ENCODE data around the gene FJX1.

Gene FJX1, protein sequence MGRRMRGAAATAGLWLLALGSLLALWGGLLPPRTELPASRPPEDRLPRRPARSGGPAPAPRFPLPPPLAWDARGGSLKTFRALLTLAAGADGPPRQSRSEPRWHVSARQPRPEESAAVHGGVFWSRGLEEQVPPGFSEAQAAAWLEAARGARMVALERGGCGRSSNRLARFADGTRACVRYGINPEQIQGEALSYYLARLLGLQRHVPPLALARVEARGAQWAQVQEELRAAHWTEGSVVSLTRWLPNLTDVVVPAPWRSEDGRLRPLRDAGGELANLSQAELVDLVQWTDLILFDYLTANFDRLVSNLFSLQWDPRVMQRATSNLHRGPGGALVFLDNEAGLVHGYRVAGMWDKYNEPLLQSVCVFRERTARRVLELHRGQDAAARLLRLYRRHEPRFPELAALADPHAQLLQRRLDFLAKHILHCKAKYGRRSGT

DNA sequence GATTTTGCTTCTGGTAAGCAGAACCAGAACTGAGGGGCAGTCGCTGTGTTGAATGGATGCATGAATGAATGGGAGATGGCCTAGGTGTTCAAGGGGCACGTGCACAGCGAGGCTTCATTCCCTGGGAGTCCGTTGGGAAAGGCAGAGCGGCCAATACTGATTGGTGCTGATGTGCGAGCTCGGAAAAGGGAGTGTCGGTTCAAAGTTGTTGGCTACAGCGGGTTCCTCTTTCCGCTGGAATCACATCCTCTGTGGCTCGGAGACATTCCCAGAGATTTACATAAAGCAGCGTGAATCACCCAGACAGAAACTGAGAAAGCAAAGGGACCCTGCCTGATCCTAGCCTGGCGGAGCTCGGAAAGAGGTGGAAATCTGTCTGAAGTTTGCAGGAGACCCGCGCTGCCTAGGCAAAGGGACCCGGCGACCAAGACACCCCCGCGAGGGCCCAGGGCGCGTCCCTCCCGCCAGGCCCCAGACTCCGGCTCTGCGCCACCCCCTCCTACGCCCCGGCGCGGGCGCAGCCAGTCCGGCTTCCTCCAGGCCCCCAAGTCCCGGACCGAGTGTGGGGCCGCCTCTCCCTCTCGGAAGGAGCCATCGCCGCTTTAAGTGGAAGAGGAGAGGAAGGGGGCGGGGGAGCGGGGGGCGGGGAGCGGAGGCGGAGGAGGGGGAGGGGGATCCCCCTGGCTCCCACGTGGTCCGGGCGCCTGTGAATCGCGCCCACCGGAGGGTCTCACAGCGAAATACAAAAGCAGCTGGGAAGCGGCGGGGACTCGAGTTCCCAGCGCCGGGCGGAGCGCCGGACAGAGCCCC, at the start of gene FJX1:
FJX1 (plus strand) TSS at position 774 of the 810 bp plus-strand sequence. CDS start 177 bp downstream, outside the sequence.
- no peak for DNase-seq (ENCODE audit: low read depth)

DNA sequence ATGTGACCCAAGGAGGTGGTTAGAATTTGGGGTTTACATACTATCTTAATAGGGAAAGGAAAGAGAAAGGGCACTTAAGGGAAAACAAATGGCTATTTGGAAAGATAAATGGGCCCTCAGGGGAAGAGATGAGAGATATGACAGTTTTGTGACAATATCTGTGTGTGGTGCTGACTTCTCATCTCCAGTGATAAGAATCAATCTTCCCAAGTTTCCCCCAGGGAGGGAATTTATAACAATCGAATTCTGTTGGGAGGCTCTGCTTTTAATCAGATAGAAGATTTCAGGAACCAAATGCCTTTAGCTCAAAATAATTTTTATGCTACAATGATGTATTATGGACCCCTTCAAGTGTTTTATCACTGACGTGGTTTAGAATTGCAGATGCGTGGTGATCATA, 46.6 kb upstream of the FJX1 start:
- no peak for DNase-seq (ENCODE audit: low read depth)

DNA sequence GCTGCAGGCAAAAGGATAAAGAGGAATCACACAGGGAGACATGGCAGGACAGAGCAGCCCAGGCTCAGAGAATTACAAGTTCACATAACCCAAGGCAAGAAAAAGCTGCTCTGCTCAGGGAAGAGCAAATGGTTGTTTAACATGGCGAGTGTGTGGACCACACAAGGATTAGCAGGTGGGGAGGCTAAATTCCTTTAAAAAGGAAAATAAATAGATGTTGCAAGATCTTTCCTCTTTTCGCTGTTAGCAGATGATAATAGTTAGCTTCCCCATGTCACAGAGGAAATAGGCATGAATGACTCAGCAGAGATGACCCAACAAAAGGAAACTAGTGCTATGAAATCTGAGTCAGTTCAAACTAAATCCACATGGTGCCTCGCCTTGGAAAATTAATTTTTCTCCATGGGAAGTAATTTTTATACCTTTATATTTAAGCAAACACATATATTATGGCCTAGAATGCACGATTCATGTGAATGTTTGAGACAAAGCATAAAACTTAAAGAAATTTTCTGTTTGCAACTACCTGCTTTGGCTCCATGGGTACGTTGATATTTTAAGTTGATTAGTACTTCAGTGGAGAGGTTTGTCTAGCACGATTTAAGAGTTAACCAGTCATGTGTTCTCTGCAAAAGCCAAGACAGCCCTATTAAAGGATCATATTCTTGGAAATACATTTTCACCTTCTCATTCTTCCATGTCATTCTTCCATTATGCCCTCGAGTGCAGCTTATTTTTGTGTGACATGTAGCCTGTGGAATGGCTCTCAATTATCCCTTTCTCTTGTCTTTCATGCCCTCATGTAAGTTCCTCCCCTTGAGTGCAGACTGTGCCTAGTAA, 38.5 kb upstream of the FJX1 start:
- DNase-seq (ENCODE audit: low read depth), result no peak

DNA sequence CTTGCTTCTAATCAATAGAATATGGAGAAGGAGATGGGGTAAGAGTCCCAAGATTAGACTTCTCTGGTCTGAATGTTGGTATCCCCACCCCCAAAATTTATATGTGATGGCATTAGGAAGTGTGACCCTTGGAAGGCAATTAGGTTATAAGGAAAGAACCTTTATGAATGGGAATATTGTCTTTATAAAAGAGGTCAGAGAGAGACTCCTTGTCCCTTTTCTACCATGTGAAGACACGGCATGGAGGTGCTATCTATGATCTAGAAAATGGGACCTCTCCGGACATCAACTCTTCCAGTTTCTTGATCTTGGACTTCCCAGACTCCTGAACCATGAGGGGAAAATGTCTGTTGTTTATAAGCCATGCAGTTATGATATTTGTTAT, 37.9 kb upstream of the FJX1 start:
- no peak for DNase-seq (ENCODE audit: low read depth)

DNA sequence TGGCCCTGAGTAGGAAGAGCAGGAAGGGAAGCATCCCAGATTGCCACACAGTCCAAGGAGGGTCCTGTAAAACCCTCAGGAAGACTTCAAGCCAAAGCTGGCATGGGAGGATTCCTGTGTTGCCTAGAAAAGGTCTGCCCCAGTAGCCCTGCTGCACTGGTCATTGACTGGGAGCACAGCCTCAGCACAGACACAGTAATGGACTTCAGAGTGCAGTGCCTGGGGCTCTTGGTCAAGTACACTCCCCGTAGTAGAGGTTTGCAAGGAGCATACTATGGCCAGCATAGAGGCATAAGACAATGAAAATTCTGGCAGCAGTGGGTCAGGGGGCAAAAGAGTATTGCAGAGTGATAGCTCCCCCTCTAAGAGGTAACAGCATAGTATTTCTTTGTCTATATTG, 36.2 kb upstream of the FJX1 start:
- DNase-seq (ENCODE audit: low read depth), result no peak

DNA sequence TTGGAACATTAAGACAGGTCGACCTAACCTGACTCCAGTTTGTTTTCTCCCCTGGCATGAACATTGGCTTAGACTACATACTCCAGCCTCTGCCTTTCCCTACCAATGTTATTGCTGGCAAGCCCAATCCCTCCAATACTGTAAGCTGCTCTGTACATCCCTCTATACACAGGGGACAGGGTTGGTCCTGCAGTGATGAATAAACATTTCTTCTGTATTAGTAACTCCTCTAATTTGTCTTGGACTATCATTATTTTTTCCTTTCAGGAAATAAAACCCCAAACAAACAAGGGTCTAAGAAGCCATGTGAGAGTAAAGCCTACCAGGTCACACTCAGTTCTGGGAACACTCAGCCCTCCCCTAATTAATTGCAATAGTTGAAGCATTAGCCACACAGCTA, 35.1 kb upstream of the FJX1 start:
- no peak for DNase-seq (ENCODE audit: low read depth)

DNA sequence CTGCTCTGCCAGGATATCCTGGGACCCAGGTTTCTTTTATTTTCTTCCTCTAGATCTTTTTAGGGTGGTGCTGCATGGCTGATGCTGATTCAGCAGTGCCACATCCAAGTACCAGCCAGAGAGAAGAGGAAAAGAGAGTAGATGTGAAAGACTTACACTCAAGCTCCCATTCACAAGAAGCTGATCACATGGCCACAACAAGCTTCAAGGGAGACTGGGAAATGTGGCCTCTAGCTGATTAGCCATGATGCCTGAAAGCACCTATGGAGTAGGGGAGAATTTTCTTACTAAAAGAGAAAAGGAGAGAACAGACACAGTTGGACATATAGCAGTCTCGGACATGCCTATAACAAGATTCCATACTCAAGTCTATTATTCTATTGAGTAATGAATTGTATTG, 34.4 kb upstream of the FJX1 start:
- no peak for DNase-seq (ENCODE audit: low read depth)

DNA sequence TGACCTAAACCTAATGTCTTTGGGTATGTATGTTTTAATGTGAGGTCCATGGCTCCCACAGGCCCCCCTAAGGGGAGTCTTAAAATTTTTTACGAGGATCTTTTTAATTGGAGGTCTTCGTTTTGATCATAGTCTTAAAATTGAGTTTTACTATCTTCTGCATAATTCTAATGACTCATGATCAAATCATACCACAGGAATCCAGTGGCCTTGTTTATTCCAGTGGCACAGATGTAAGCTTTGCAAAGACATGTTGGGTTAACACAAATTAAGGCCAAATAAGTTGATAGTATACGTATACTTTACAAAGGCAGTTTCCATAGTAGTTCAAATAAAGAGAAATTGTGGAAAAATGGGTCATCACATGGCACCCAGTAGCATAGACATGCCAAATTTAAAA, 33.9 kb upstream of the FJX1 start:
- DNase-seq (ENCODE audit: low read depth), result no peak

DNA sequence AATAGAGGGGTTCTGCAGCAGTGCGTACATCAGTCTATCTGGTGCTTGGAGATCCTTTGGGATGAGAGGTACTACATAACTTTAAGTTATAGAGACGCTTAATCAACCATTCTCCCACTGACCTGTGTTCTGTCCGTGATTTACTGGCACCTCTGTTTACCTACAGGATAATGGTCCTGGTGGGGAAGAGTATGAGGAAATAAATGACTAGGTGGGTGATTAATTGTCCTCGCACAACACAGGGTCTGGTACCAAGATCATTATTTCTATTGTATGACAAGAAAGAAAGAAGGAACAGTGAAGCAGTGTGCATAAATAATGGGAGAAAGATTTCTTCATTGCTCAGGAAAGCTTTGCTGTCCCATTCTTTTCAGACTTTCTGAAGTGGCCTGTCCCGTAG, 32.8 kb upstream of the FJX1 start:
- no peak for DNase-seq (ENCODE audit: low read depth)

DNA sequence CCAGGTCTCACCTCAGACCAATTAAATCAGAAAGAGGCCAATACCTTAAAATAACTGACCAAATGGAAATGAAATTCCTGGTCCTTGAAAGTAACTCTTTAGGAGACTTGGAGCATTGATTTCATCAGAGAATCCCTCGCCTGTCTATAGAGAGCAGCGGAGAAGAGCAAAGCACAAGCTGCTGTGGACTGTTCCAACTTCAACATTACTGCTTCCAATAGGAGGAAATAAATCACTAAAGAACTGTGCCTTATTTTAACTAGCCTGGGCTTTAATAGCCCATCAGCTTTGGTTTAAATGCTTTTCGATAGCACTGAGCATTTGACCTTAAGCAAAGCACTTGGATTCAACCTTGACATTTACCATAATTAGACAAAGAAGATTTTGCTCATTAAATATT, 32.0 kb upstream of the FJX1 start:
- no peak for DNase-seq (ENCODE audit: low read depth)

DNA sequence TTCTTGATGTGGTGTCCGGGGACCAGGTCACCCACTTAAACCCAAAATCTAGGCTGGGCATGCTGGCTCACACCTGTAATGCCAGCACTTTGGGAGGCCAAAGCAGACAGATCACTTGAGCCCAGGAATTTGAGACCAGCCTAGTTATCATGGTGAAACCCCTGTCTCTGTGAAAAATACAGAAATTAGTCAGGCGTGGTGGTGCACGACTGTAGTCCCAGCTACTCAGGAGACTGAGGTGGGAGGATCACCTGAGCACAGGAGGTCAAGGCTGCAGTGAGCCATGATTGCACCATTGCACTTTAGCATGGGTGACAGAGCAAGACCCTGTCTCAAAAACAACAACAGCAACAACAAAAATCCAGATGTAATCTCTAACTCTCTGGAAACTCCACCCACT, 30.3 kb upstream of the FJX1 start:
- DNase-seq (ENCODE audit: low read depth), result no peak

DNA sequence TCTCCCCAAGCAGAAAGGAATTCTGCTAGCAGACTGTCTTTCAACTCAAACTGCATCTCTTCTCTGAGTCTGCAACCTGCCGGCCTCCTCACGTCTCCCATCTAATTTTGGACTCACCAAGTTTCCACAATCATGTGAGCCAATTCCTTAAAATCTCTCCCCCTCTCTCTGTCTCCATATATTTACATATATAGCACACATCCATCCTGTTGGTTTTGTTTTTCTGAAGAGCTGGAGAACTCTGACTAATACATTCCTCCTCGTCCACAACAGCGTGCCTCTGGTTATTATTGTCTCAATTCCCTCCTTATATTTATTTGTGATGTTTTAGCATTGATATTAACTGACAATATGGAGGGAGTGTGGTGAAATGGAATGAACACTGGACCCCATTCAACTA, 29.6 kb upstream of the FJX1 start:
- no peak for DNase-seq (ENCODE audit: low read depth)

DNA sequence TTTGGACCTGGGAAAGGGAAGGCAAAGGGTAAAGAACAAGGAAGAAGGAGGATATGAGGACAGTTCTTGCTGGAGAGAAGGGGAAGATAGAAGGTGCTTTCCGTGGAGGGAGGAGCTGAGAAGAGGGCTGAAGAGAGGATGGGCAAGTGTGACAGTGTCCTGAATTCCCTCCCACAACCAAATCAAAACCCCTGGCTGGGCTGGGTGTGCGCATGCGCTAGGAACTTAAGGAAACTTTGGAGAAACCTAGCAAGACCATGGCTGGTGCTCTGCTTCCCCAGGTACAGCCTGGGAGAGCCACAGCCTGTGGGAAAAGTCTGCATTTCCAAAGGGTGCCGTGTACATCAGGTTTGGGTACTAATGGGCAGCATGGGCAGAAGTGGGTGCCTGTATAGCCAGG, 29.0 kb upstream of the FJX1 start:
- no peak for DNase-seq (ENCODE audit: low read depth)

DNA sequence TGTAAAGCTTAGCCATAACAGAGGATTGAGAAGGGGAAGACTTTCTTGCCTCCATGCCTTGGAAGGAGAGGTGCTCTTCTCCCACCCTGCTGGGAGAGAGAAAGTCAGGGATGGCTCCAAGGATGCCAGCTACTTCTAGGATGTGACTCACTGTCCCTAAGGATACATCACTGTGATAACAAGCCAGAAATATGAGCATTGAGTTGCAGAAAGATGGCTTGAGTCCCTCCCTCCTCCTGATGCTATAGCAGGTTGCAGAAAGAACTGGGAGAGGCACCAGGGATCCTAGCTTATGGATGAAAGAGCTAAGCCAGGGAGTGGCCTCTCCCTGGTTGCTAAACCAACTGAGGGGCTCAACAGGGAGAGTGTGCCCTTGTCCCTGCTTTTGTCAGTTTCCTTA, 27.8 kb upstream of the FJX1 start:
- DNase-seq (ENCODE audit: low read depth), result no peak

DNA sequence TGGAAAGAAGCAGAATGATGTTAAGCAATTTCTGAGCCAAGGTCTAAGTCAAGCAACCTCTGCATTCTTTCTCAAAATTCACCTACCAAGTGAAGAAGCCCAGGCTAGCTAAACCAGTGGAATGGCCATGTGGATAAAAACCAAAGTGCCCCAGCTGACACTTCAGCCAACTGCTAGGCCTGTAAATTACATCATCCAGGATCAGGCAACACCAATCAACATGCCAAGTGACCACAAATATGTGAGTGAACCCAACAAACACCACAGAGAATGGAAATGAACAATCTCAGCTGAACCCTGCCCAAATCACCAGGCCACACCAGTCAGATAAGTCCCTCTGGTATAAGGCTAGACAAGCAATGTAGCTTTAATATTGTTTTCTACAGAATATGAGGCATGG, 25.1 kb upstream of the FJX1 start:
- DNase-seq (ENCODE audit: low read depth), result no peak

DNA sequence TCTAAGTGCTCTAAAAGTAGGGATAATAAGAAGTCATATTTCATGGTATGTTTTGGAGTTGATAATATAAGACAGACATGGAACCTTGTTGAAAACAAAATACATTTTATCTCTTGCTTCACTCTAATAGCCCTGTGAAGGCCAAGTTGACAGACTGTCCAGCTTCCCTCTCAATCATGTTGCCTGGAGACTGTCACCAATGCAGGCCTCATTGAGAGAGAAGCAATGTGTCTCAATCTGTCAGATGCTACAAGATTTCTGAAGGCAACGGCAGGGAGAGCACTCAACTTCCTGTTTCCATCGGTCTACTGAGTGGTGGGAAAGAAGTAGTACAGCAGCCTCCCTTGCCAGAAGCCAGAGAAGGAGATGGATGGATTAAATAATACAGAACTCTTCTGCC, 23.6 kb upstream of the FJX1 start:
- no peak for DNase-seq (ENCODE audit: low read depth)

DNA sequence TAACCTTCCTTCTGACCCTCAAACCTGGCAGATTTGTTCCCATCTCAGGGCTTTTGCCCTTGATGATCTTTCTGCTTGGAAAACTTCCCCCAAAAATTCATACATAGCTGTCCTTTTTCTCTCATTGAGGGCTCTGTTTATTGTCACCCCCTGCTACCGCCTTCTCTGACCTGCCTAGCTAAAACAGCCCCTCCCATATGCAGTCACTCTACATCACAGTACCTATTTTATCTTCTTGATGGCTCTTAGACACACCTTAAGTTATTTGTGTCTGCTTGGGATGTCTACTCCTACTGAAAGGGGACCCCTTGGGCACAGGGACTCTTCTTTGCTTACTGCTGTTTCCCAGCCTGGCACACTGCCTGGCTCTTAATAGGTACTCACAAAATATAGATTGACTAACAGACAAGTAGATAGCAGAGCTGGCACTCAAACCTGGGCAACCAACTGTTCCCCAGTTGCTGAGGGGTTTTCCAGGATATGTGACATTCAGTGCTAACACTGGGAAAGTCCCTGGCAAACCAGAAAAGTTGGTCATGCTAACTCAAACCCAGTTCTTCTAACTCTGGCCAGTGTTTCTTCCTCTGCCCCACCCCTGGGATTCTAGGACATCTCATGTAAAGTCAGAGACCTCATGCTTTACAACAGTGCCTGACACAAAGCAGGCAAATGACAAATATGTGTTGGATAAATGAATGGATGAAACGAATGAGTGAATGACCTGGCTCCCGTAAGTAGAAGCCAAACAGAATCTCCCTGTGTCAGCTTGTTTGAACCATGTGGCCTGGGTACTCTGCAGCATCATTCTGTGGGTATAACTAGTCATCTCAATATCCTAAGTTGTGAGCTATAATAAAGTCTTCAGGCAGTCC, 19.8 kb upstream of the FJX1 start:
- no peak for DNase-seq (ENCODE audit: low read depth)

DNA sequence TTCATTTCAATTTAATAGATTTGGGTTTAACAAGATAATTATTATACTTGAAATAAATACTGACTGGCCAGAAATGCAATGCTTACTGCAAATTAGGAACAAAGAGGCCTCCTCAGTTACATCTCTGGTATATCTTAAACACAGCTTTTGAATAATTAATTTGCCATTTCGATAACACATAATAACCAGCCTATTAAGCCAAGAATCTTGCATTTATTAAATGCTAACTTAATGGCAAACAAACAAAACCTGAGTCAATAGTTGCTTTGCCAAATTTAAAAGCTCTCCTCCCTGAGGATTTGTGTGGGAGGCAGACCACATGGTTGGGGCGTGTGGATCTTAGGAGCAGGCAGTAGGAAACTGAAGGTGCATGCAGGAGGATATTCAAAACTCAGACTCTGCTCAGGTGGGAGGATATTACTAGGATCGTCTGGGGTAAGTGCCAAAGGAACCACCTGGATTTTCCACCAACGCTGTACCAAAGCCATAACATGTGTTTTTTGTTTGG, 17.9 kb upstream of the FJX1 start:
- DNase-seq (ENCODE audit: low read depth), result no peak

DNA sequence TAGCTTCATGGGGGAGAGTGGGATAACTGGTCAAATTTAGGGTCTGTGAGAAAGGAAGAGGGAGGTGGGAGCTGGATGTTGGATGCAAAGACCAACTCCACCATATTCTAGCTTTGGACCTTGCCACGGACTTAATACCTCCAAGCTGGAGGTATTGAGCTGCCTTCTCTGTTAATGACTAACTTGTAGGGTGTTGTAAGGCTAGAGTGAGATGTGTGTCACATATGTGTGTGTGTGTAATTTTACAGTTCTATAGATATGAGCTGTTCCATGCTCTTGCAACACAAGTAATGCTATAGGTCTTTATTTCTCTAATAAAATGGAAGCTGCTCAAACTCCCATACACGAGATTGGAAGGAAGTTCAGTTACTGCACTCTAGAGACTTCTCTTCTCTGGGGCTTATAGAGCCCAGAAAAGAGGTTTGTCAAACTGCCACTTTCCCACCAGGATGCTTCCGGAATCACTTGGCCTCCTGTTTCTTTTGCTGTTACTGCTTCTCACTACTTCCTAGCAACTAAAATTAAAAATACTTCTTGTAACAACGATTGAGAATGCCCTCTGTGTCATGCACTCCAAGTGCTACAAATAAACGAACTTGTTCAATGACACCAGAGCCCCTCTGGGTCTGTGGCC, 16.0 kb upstream of the FJX1 start:
- no peak for DNase-seq (ENCODE audit: low read depth)

DNA sequence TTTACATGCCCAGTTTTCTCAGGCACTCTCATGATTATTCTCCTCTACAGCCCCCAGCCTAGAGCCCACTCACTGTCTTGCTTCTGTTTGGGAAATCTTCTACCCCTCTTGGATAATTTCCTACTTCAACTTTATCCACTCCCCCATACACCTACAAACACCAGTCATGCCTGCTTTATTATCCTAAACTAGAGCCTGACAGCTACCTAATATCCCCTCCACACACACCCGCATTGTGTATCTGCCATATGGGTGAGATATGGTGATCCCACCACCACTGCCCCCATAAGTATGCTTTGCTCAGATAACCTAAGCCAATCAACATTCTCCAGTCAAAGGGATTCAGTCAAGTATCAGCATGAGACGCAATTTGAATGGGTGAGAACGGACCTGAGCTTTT, 15.3 kb upstream of the FJX1 start:
- no peak for DNase-seq (ENCODE audit: low read depth)

DNA sequence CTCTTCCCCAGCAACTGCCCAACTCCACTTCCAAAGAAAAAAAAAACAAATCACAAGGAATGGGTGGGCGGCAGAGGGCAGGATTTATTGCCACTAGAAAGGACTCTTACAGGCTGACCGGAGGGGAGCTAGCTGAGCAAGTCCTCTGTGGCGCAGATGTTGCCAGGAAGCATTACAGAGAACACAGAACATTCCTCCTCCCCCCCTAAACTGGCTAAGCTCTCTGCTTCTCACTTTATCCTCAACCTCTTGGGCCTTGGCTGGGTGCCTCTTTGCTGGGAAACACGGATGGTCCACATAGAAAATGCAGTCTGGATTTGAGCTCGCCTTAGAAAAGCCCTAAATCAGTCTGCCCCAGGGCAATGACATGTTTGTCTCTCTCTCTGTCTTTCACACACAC, 12.6 kb upstream of the FJX1 start:
- no peak for DNase-seq (ENCODE audit: low read depth)
